Natural killer cell (primary cell): ENCODE measurements around the gene ZFAND3. TPM values are rescaled to one million over a fixed set of nuclear protein-coding genes. Genes with fewer than 3 reads are reported as not detected.

Experiments used
- ATAC-seq, 3 donors: fragments of 150-1000 bp in 2 of 3; fragments of 200-7000 bp in 1 of 3; cut with Tn5 transposase; 1 replicate in 1 of 3; 2 replicates in 2 of 3; pipeline ENCODE4 v1.10.0; 2021; ENCODE audit warnings: mild to moderate bottlenecking in 2 of 3, moderate library complexity in 2 of 3
- DNase-seq, 2 donors: peaks; one replicate each; pipeline versions ENCODE4 v3.0.0 to v3.0.0-alpha.2; 2013 to 2021; ENCODE audit warnings: mixed read lengths in 1 of 2
- H3K27ac ChIP-seq: one replicate; pipeline ENCODE4 v1.5.1; 2013; ENCODE audit warnings: mild to moderate bottlenecking, low read length
- H3K27me3 ChIP-seq: one replicate; pipeline ENCODE4 v1.6.1; 2013; ENCODE audit warnings: low read length; ENCODE audit not compliant: control insufficient read depth, insufficient read depth
- H3K36me3 ChIP-seq: one replicate; pipeline ENCODE4 v1.6.1; 2013; ENCODE audit warnings: low read length; ENCODE audit not compliant: control insufficient read depth, insufficient read depth
- H3K4me1 ChIP-seq: one replicate; pipeline ENCODE4 v1.6.1; 2013; ENCODE audit warnings: low read length; ENCODE audit not compliant: control insufficient read depth, insufficient read depth
- H3K4me3 ChIP-seq: one replicate; pipeline ENCODE4 v1.5.1; 2013; ENCODE audit warnings: low read length
- H3K9me3 ChIP-seq: one replicate; pipeline ENCODE4 v1.6.1; 2013; ENCODE audit warnings: low read length; ENCODE audit not compliant: control insufficient read depth, insufficient read depth
- H3K27ac Mint-ChIP-seq, 2 donors: one replicate each; pipeline ENCODE4 v1.8.0; 2022; ENCODE audit warnings: mild to moderate bottlenecking in 2 of 2, mixed read lengths in 2 of 2, moderate library complexity in 1 of 2
- H3K27me3 Mint-ChIP-seq, 2 donors: one replicate each; pipeline ENCODE4 v1.8.0; 2022; ENCODE audit warnings: low read depth in 2 of 2, mixed read lengths in 2 of 2
- H3K36me3 Mint-ChIP-seq: one replicate; pipeline ENCODE4 v1.8.0; 2022; ENCODE audit warnings: mixed read lengths
- H3K4me1 Mint-ChIP-seq, 2 donors: one replicate each; pipeline ENCODE4 v1.8.0; 2022; ENCODE audit warnings: mixed read lengths in 2 of 2
- H3K4me3 Mint-ChIP-seq: one replicate; pipeline ENCODE4 v1.8.0; 2022; ENCODE audit warnings: mild to moderate bottlenecking, moderate library complexity, mixed read lengths
- H3K9me3 Mint-ChIP-seq, 2 donors: one replicate each; pipeline ENCODE4 v1.8.0; 2022; ENCODE audit warnings: mixed read lengths in 2 of 2
- WGBS: methylation state at CpG from one replicate; pipeline ENCODE4 v1.1.7; 2013; ENCODE audit warnings: missing lambda C conversion rate; ENCODE audit not compliant: insufficient coverage; 5-methylcytosine and 5-hydroxymethylcytosine counted together
- intact Hi-C: fragments of 100-400 bp; cut with micrococcal nuclease; formaldehyde crosslinking; loops from one replicate; pipeline ENCODE4 v1.14.2; 2022
- total RNA-seq, 4 donors: library from RNA; stranded (reverse); fragments of 120-200 nt in 1 of 4; gene quantifications; one replicate each; pipeline versions ENCODE4 v1.2.3 to v1.2.4, GENCODE V29; 2013 to 2022
- TF ChIP-seq, protein P1 (sequence below): fragments of 200-600 bp; IDR thresholded peaks from one replicate; pipeline ENCODE4 v1.8.0; 2022; ENCODE audit warnings: antibody characterized with exemption

ZFAND3 gene
- total RNA-seq, 3 donors from 2014 or later (not counting 1 experiment from before 2014, with no cell fraction given): 87.7 to 97.4 (median 90.1) TPM

DNA sequence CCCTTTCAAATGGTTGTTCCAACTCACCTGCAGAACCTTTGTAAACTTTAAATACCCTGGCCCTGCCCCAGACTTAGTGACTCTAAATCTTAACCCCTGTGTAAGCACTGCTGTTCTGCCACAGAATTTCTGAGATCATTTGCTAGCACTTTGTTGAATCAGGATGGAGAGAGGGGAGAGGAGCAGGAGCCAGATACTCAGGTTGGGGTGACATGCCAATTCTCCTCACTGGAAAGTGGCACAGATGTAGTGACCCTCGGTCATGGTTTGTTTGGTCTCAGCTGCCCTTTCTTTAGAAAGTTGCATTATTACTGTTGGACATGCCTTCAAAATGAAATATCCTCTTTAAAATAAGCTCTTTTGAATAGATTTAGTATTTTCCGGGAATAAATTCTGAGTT lies 168.0 kb downstream of the ZFAND3 start:
- Mint-ChIP-seq H3K27me3 (no peaks in the 10 kb centered on the region), H3K9me3 (no peaks in the 10 kb centered on the region), H3K4me1 (peaks cover 74 to 78% of the 10 kb centered on the region in 2 donors), H3K4me3 (no peak overlapping the region), H3K36me3 (no peaks in the 10 kb centered on the region), H3K27ac (no peak overlapping the region)
- TF ChIP-seq, protein P1, sequence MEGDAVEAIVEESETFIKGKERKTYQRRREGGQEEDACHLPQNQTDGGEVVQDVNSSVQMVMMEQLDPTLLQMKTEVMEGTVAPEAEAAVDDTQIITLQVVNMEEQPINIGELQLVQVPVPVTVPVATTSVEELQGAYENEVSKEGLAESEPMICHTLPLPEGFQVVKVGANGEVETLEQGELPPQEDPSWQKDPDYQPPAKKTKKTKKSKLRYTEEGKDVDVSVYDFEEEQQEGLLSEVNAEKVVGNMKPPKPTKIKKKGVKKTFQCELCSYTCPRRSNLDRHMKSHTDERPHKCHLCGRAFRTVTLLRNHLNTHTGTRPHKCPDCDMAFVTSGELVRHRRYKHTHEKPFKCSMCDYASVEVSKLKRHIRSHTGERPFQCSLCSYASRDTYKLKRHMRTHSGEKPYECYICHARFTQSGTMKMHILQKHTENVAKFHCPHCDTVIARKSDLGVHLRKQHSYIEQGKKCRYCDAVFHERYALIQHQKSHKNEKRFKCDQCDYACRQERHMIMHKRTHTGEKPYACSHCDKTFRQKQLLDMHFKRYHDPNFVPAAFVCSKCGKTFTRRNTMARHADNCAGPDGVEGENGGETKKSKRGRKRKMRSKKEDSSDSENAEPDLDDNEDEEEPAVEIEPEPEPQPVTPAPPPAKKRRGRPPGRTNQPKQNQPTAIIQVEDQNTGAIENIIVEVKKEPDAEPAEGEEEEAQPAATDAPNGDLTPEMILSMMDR: no peak
- no peak overlapping the region for H3K4me3 ChIP-seq
- no peak overlapping the region for H3K27ac ChIP-seq
- peaks cover 5% of the 10 kb centered on the region for H3K4me1 ChIP-seq
- no peaks in the 10 kb centered on the region for H3K27me3 ChIP-seq
- intact Hi-C loops: no loop called here
- H3K36me3 ChIP-seq: no peaks in the 10 kb centered on the region
- no peaks in the 10 kb centered on the region for H3K9me3 ChIP-seq
- no peak for DNase-seq
- ATAC-seq: no peak
- WGBS: 91% methylated on average over 1 of the region's 2 CpGs

DNA sequence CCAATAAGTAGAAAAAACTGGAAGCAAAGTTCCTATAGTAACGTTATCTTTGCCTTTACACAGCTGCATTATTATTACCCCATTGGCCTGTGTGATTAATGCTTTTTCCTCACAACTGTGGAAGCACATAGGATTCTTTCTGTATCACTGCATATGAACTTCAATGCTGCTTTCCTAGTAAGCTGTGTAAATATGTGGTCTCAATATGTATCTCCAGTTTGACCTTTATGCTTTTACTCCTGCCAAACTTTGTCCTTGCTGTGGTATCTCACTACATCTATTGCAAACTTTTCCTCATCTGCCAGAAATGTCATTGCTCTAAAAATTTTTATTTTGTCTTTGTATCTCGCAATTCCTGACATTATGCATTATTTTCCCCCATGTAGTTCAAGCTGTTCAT lies 168.6 kb downstream of the ZFAND3 start:
- intact Hi-C loops: no loop called here
- no peak for ATAC-seq
- Mint-ChIP-seq H3K9me3 (no peaks in the 10 kb centered on the region), H3K4me1 (peaks cover 78 to 82% of the 10 kb centered on the region in 2 donors), H3K4me3 (no peak overlapping the region), H3K27ac (peak overlapping the region in 1 of 2 donors; percentile 27), H3K36me3 (no peaks in the 10 kb centered on the region), H3K27me3 (no peaks in the 10 kb centered on the region)
- Histone ChIP-seq H3K4me3 (no peak overlapping the region), H3K27ac (no peak overlapping the region), H3K9me3 (no peaks in the 10 kb centered on the region), H3K27me3 (no peaks in the 10 kb centered on the region), H3K36me3 (no peaks in the 10 kb centered on the region), H3K4me1 (peaks cover 5% of the 10 kb centered on the region)
- no peak for DNase-seq
- TF ChIP-seq, protein P1: no peak
- 89% methylated on average over 1 of the region's 2 CpGs for WGBS

DNA sequence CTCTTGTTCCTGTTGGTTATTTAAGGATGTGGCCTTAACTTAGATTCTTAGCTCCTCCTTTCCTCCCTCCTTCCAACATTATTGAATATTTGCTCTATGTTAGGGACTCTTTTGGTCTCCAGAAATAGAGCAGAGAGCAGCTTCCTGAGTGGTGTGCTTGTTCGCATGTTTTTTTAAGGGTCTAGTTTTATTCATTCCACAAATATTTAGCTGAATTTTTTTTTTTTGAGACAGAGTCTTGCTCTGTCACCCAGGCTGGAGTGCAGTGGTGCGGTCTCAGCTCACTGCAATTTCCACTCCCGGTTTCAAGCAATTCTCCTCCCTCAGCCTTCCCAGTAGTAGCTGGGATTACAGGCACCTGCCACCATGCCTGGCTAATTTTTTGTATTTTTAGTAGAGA lies 169.2 kb downstream of the ZFAND3 start:
- no peak overlapping the region for H3K4me3 Mint-ChIP-seq
- H3K4me3 ChIP-seq: no peak overlapping the region
- no peak overlapping the region for H3K27ac ChIP-seq
- intact Hi-C loops: no loop called here
- ATAC-seq: no peak
- peaks cover 5% of the 10 kb centered on the region for H3K4me1 ChIP-seq
- no peaks in the 10 kb centered on the region for H3K9me3 ChIP-seq
- no peaks in the 10 kb centered on the region for H3K27me3 Mint-ChIP-seq
- H3K27me3 ChIP-seq: no peaks in the 10 kb centered on the region
- TF ChIP-seq, protein P1: no peak
- no peak for DNase-seq
- H3K9me3 Mint-ChIP-seq: no peaks in the 10 kb centered on the region
- H3K36me3 ChIP-seq: no peaks in the 10 kb centered on the region
- no peaks in the 10 kb centered on the region for H3K36me3 Mint-ChIP-seq
- 76% methylated on average over 3 of the region's 3 CpGs for WGBS
- peak overlapping the region in 1 of 2 donors; percentile 27 for H3K27ac Mint-ChIP-seq
- peaks cover 75 to 79% of the 10 kb centered on the region in 2 donors for H3K4me1 Mint-ChIP-seq

DNA sequence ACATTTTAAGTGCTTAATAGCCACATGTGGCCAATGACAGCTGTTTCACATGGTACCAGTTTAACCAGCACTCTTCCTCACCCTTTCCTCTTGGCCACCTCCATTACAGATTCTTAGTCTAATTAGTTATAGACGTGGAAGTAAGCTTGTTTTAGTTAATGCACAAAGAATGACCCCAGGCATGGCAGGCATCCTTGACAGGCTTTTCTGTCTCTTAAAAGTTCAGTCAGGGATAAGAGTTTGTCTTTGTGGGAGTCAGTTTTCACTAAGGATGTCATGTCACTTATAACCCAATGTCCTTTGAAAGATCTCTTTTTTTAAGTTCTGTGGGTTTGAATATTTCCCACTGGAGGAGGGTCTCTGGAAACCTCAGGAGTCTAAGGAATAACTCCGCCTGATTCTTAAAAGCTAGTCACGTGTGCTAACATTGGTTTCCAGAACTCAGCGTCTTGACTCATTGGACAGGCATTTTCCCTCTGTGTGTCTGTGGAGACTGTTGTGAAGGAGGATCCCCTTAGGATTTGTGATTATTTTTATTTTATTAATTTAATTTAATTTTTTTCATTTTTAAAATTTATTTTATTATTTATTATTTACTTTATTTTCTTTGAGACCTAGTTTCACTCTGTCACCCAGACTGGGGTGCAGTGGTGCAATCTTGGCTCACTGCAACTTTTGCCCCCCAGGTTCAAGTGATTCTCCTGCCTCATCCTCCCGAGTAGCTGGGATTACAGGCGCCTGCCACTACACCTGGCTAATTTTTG lies 171.4 kb downstream of the ZFAND3 start:
- Mint-ChIP-seq H3K9me3 (no peaks in the 10 kb centered on the region), H3K4me3 (no peak overlapping the region), H3K27ac (no peak overlapping the region), H3K27me3 (no peaks in the 10 kb centered on the region), H3K36me3 (no peaks in the 10 kb centered on the region), H3K4me1 (peaks cover 66 to 67% of the 10 kb centered on the region in 2 donors)
- no peaks in the 10 kb centered on the region for H3K36me3 ChIP-seq
- no peaks in the 10 kb centered on the region for H3K4me1 ChIP-seq
- TF ChIP-seq, protein P1: no peak
- DNase-seq: no peak
- ATAC-seq: no peak
- H3K9me3 ChIP-seq: no peaks in the 10 kb centered on the region
- WGBS: 85% methylated on average over 6 of the region's 6 CpGs
- intact Hi-C loops: no loop called here
- H3K27me3 ChIP-seq: no peaks in the 10 kb centered on the region
- H3K4me3 ChIP-seq: no peak overlapping the region
- H3K27ac ChIP-seq: no peak overlapping the region
